ENCODE data around the gene RNLS.

DNA sequence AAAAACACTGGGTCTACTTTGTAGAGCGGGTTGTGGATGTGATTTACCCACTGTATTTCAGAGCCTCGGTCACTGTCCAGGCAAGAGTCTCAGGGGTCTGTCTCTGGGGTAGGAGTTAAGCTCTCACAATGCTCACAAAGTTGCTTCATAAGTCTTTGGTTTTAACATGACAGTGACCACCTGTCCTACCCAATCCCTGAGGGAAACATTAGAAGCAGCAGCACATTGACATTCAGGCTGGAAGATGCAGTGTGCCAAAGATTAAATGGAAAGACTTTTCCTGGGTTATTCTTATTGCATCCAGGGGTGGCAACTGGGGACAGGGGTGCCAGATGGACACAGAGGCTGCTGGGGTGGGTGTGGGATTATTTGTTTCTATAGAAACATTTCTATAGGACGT, 330.0 kb downstream of the RNLS start:
- no peak for TF ChIP-seq NPAS2 (CRISPR knock-in tag; IDR thresholded peaks at IDR 0.05; ENCODE audit: borderline replicate concordance)
- TF ChIP-seq CEBPB (IDR thresholded peaks at IDR 0.05): no peak
- no peak for TF ChIP-seq NR3C1 (IDR thresholded peaks at IDR 0.05)
- no peak for TF ChIP-seq FOSL2 (IDR thresholded peaks at IDR 0.05)
- no peak for TF ChIP-seq FOSL2 (CRISPR knock-in tag; IDR thresholded peaks at IDR 0.05)
- no peak for TF ChIP-seq RAD21 (conservative IDR thresholded peaks at IDR 0.05 in 1 of 2, IDR thresholded peaks at IDR 0.05 in 1 of 2)
- TF ChIP-seq POLR2A (IDR thresholded peaks at IDR 0.05; ENCODE audit: low read length): no peak
